ENCODE measurements around the gene PKNOX2. TPM values are rescaled to one million over a fixed set of nuclear protein-coding genes. Genes with fewer than 3 reads are reported as not detected.

The PKNOX2 gene
- total RNA-seq, 1 donor from 2014 or later: 3.4 TPM

- no peaks in the 10 kb centered on the region for H3K36me3 ChIP-seq
- intact Hi-C loops (cut with DNase I): no loop called here
- no peak overlapping the region for H3K4me3 ChIP-seq
- TF ChIP-seq POLR2AphosphoS5 (IDR thresholded peaks at IDR 0.05; ENCODE audit: insufficient read depth in 1 of 2, low read depth in 1 of 2): no peak
- no peak for TF ChIP-seq POLR2A (IDR thresholded peaks at IDR 0.05)
- no peak for TF ChIP-seq CTCF (IDR thresholded peaks at IDR 0.05)
- no peaks in the 10 kb centered on the region for H3K4me1 ChIP-seq
- no peak for DNase-seq (ENCODE audit: extremely low spot score in 2 of 2)
- no peaks in the 10 kb centered on the region for H3K27me3 ChIP-seq
- no peaks in the 10 kb centered on the region for H3K9me3 ChIP-seq
- no peak overlapping the region for H3K27ac ChIP-seq
Observed at GRCh38 chr11:125242141-125242775, 77.7 kb downstream of the PKNOX2 start.

GRCh38 chr11:125244166-125244565 is 79.6 kb downstream of the PKNOX2 start:
- intact Hi-C loops (cut with DNase I): no loop called here

GRCh38 chr11:125245299-125245698 is 80.7 kb downstream of the PKNOX2 start:
- no peak overlapping the region for H3K27ac ChIP-seq
- H3K27me3 ChIP-seq: no peaks in the 10 kb centered on the region
- H3K9me3 ChIP-seq: no peaks in the 10 kb centered on the region
- TF ChIP-seq POLR2A (IDR thresholded peaks at IDR 0.05): no peak
- DNase-seq (ENCODE audit: extremely low spot score in 2 of 2): no peak
- no peak overlapping the region for H3K4me3 ChIP-seq
- H3K36me3 ChIP-seq: no peaks in the 10 kb centered on the region
- no peaks in the 10 kb centered on the region for H3K4me1 ChIP-seq
- intact Hi-C loops (cut with DNase I): no loop called here

More at GRCh38 chr11:125244166-125244565, 79.6 kb downstream of the PKNOX2 start:
- TF ChIP-seq POLR2A (IDR thresholded peaks at IDR 0.05): no peak
- no peak for TF ChIP-seq POLR2AphosphoS5 (IDR thresholded peaks at IDR 0.05; ENCODE audit: insufficient read depth in 1 of 2, low read depth in 1 of 2)
- TF ChIP-seq CTCF (IDR thresholded peaks at IDR 0.05): no peak
- H3K4me1 ChIP-seq: no peaks in the 10 kb centered on the region
- H3K36me3 ChIP-seq: no peaks in the 10 kb centered on the region
- DNase-seq (ENCODE audit: extremely low spot score in 2 of 2): no peak
- H3K27me3 ChIP-seq: no peaks in the 10 kb centered on the region
- H3K4me3 ChIP-seq: no peak overlapping the region
- H3K9me3 ChIP-seq: no peaks in the 10 kb centered on the region
- no peak overlapping the region for H3K27ac ChIP-seq

GRCh38 chr11:125247431-125247830 is 82.9 kb downstream of the PKNOX2 start:
- Histone ChIP-seq H3K4me1 (no peaks in the 10 kb centered on the region), H3K4me3 (no peak overlapping the region), H3K36me3 (no peaks in the 10 kb centered on the region), H3K27me3 (no peaks in the 10 kb centered on the region), H3K27ac (no peak overlapping the region), H3K9me3 (no peaks in the 10 kb centered on the region)
- intact Hi-C loops (cut with DNase I): no loop called here
- DNase-seq (ENCODE audit: extremely low spot score in 2 of 2): no peak
- TF ChIP-seq POLR2A (IDR thresholded peaks at IDR 0.05): no peak
- TF ChIP-seq CTCF (IDR thresholded peaks at IDR 0.05): no peak
- no peak for TF ChIP-seq POLR2AphosphoS5 (IDR thresholded peaks at IDR 0.05; ENCODE audit: insufficient read depth in 1 of 2, low read depth in 1 of 2)

- no peaks in the 10 kb centered on the region for H3K9me3 ChIP-seq
- H3K36me3 ChIP-seq: no peaks in the 10 kb centered on the region
- intact Hi-C loops (cut with DNase I): no loop called here
- DNase-seq (ENCODE audit: extremely low spot score in 2 of 2): no peak
- no peaks in the 10 kb centered on the region for H3K4me1 ChIP-seq
- no peaks in the 10 kb centered on the region for H3K27me3 ChIP-seq
- no peak for TF ChIP-seq CTCF (IDR thresholded peaks at IDR 0.05)
- no peak for TF ChIP-seq POLR2AphosphoS5 (IDR thresholded peaks at IDR 0.05; ENCODE audit: insufficient read depth in 1 of 2, low read depth in 1 of 2)
- no peak for TF ChIP-seq POLR2A (IDR thresholded peaks at IDR 0.05)
- no peak overlapping the region for H3K27ac ChIP-seq
- H3K4me3 ChIP-seq: no peak overlapping the region
Observed at GRCh38 chr11:125250318-125251213, 86.0 kb downstream of the PKNOX2 start.

All from vagina (tissue), 2 donors.